Transverse colon (tissue), 4 donors: Measurements from ENCODE around the gene MGAT5B. TPM values are rescaled to one million over a fixed set of nuclear protein-coding genes. Genes with fewer than 3 reads are reported as not detected.

Source experiments
- DNase-seq: peaks from one replicate; pipeline ENCODE4 v3.0.0-alpha.2; 2019
- H3K27ac ChIP-seq, 4 donors: fragments of 200-600 bp; sonication (generic); 2 replicates each; pipeline ENCODE4 v1.5.1; 2016 to 2018; ENCODE audit warnings: inconsistent platforms in 4 of 4
- H3K27me3 ChIP-seq: fragments of 200-600 bp; sonication (generic); 2 replicates; pipeline ENCODE4 v1.5.1; 2017; ENCODE audit warnings: inconsistent platforms
- H3K36me3 ChIP-seq, 4 donors: fragments of 200-600 bp; sonication (generic); 2 replicates each; pipeline ENCODE4 v1.5.1; 2017 to 2019; ENCODE audit warnings: inconsistent platforms in 4 of 4
- H3K4me1 ChIP-seq, 4 donors: fragments of 200-600 bp; sonication (generic); 2 replicates each; pipeline ENCODE4 v1.5.1; 2017 to 2020; ENCODE audit warnings: inconsistent platforms in 4 of 4
- H3K4me3 ChIP-seq, 4 donors: fragments of 200-600 bp; sonication (generic); 1 replicate in 1 of 4; 2 replicates in 3 of 4; pipeline versions ENCODE4 v1.5.1 to v1.6.1; 2017 to 2019; ENCODE audit warnings: inconsistent platforms in 4 of 4
- H3K9me3 ChIP-seq, 2 donors: fragments of 200-600 bp; sonication (generic); 2 replicates each; pipeline ENCODE4 v1.5.1; 2017 to 2019; ENCODE audit warnings: inconsistent platforms in 2 of 2
- CTCF ChIP-seq, 5 experiments: fragments of 200-600 bp in 3 of 5; fragments of 450-650 bp in 2 of 5; sonication (generic) in 3 of 5; IDR thresholded peaks; 1 replicate in 2 of 5; 2 replicates in 3 of 5; pipeline ENCODE4 v1.5.1; 2016 to 2017; ENCODE audit warnings: antibody characterized with exemption in 5 of 5, inconsistent platforms in 3 of 5, mild to moderate bottlenecking in 2 of 5, moderate library complexity in 1 of 5
- EP300 ChIP-seq: sonication (generic); formaldehyde crosslinking; IDR thresholded peaks from one replicate; pipeline ENCODE4 v1.6.1; 2017; ENCODE audit warnings: antibody characterized with exemption, low read depth
- POLR2A ChIP-seq: fragments of 450-650 bp; IDR thresholded peaks from one replicate; pipeline ENCODE4 v1.6.1; 2016; ENCODE audit warnings: antibody characterized with exemption, mild to moderate bottlenecking, moderate library complexity
- POLR2AphosphoS5 ChIP-seq, 3 donors: sonication (generic); formaldehyde crosslinking; IDR thresholded peaks; one replicate each; pipeline ENCODE4 v1.6.1; 2016; ENCODE audit warnings: antibody characterized with exemption in 3 of 3
- WGBS, 2 donors: methylation state at CpG; one replicate each; pipeline ENCODE4 v1.1.5; 2018; ENCODE audit warnings: low coverage in 1 of 2; 5-methylcytosine and 5-hydroxymethylcytosine counted together
- in situ Hi-C, 4 donors: fragments of 200-750 bp; cut with MboI; loops; one replicate each; pipeline versions ENCODE4 v1.15.0 to v1.15.1; 2017; ENCODE audit warnings: low sequenced_read_pairs in 3 of 4, low pct_ligation_motif_present in 1 of 4, low pct_unique_long_range_greater_than_20kb in 1 of 4
- intact Hi-C: fragments of 100-400 bp; cut with DNase I; formaldehyde crosslinking; loops from one replicate; pipeline ENCODE4 v1.15.1; 2023; ENCODE audit warnings: low total_unique reads
- total RNA-seq, 4 donors: library from RNA; depleted of rRNA; stranded (reverse); fragments of >200 nt; gene quantifications; one replicate each; pipeline ENCODE4 v1.1.0, GENCODE V29; 2016

Gene MGAT5B
- total RNA-seq, 4 donors from 2014 or later, result not detected

DNA sequence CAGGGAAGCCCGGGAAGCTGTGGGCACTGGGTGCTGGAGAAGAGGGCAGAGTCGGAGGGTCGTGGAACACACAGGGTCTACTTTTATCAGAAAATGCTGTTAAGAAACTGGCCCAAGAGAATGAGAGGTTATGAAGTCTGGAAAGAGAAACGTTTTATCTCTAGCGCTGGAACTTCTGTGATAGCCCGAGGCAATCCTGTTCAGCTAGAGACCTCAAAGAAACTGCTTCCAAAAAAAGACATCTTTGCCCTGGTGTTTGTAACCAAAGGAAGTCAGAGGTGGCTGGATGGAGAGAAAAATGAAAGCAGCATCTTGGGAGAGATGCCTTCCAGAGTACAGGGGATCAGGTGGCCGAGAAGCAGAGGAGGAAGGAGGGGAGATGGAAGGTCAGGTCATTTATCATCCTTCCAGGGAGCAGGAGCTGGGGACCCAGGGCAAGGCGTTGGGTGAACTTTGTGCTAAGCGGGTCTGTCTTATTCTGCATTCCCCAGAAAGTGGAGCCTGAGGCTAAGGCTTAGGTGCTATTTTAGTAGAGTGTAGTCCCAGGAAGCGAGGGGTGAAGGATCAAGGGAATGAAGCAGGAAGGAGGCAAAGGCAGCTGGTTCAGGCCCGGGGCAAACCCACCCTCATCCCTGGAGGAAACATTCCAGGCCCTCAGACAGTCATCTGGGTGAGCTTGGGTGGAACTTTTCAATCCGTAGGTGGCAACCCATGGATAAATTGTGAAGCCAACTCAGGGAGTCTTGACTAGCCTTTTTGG, 66.5 kb downstream of the MGAT5B start:
- TF ChIP-seq POLR2AphosphoS5 (IDR thresholded peaks at IDR 0.05) (no peak), CTCF (IDR thresholded peaks at IDR 0.05) (no peak), POLR2A (no peak), EP300 (no peak)
- no peak for DNase-seq
- H3K27ac ChIP-seq, result no peak overlapping the region
- WGBS, 2 donors, result 52 to 56% methylated on average over 7 to 12 of the region's 12 CpGs
- H3K4me1 ChIP-seq, result no peaks in the 10 kb centered on the region
- intact Hi-C loops, result no loop called here
- H3K9me3 ChIP-seq, result no peaks in the 10 kb centered on the region
- H3K36me3 ChIP-seq, result no peaks in the 10 kb centered on the region
- no peaks in the 10 kb centered on the region for H3K27me3 ChIP-seq
- in situ Hi-C loops, result no loop called here
- no peak overlapping the region for H3K4me3 ChIP-seq

DNA sequence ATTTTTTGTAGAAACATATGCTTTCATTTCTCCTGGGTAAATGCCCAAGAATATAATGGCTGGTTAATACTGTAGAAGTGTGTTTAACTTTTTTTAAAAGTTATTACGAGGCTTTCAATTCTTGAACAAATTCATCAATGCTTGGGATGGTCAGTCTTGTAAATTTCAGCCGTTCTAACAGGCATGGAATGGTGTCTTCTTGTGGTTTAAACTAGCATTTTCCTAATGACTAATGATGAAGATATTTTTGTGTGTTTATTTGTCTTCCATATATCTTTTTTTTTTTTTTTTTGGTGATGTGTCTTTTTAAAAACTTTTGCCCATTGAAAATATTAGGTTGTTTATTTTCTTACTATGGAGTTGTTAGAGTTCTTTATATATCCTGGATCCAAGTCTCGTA, 67.1 kb downstream of the MGAT5B start:
- no peak for DNase-seq
- intact Hi-C loops (no loop called here), in situ Hi-C loops (no loop called here)
- Histone ChIP-seq H3K36me3 (no peaks in the 10 kb centered on the region), H3K27me3 (no peaks in the 10 kb centered on the region), H3K4me3 (no peak overlapping the region), H3K27ac (no peak overlapping the region), H3K4me1 (no peaks in the 10 kb centered on the region), H3K9me3 (no peaks in the 10 kb centered on the region)
- whole genome bisulfite sequencing, 2 donors, result 65 to 76% methylated on average over 3 of the region's 3 CpGs
- TF ChIP-seq EP300 (no peak), CTCF (IDR thresholded peaks at IDR 0.05) (no peak)

DNA sequence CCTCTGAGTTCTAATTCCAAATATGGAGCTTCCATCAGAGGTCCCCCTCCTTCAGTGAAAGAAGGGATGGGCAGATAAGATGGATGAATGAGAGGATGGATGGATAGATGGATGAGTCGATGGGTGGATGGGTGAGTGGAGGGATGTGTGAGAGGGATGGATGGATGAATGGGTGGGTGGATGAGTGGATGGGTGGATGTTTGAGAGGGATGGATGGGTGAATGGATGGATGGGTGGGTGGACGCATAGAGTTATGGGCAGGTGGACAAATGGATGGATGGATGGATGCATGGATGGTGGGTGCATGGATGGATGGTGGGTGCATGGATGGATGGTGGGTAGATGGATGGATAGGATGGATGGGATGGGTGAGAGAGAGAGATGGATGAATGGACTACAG, 69.0 kb downstream of the MGAT5B start:
- intact Hi-C loops (no loop called here), in situ Hi-C loops (no loop called here)
- no peaks in the 10 kb centered on the region for H3K4me1 ChIP-seq
- no peak overlapping the region for H3K27ac ChIP-seq
- no peaks in the 10 kb centered on the region for H3K36me3 ChIP-seq
- 96 to 100% methylated on average over 2 of the region's 2 CpGs for WGBS, 2 donors
- no peaks in the 10 kb centered on the region for H3K9me3 ChIP-seq
- H3K27me3 ChIP-seq, result peaks cover 6% of the 10 kb centered on the region
- TF ChIP-seq CTCF (IDR thresholded peaks at IDR 0.05), result no peak
- no peak for TF ChIP-seq EP300
- TF ChIP-seq POLR2AphosphoS5 (IDR thresholded peaks at IDR 0.05), result no peak
- TF ChIP-seq POLR2A, result no peak
- DNase-seq, result no peak
- H3K4me3 ChIP-seq, result no peak overlapping the region

- in situ Hi-C loops, result no loop called here
These were observed 69.8 kb downstream of the MGAT5B start for GRCh38 chr17:76938009-76938408.

More at GRCh38 chr17:76938009-76938408, 69.8 kb downstream of the MGAT5B start:
- Histone ChIP-seq H3K27ac (no peak overlapping the region), H3K4me1 (no peaks in the 10 kb centered on the region), H3K36me3 (no peaks in the 10 kb centered on the region), H3K4me3 (no peak overlapping the region), H3K9me3 (no peaks in the 10 kb centered on the region), H3K27me3 (peaks cover 12% of the 10 kb centered on the region)
- intact Hi-C loops, result no loop called here
- WGBS, 2 donors, result 82% methylated on average over 10 of the region's 10 CpGs; no CpG with 5 or more reads in 1 of the 2 donors
- TF ChIP-seq EP300 (no peak), POLR2AphosphoS5 (IDR thresholded peaks at IDR 0.05) (no peak), POLR2A (no peak), CTCF (IDR thresholded peaks at IDR 0.05) (no peak)
- DNase-seq, result no peak
